ENCODE data around the gene SLC25A46. TPM values are rescaled to one million over a fixed set of nuclear protein-coding genes. Genes with fewer than 3 reads are reported as not detected.

SLC25A46 gene
- total and polyA plus RNA-seq, 7 donors = 25.7 to 71.7 (median 51.6) TPM

GRCh38 chr5:110790673-110791072, 51.9 kb downstream of the SLC25A46 start:
- Histone ChIP-seq H3K4me1 (no peaks in the 10 kb centered on the region), H3K36me3 (no peaks in the 10 kb centered on the region), H3K27ac (no peak overlapping the region), H3K9me3 (peaks cover 0 to 2% (median 0%) of the 10 kb centered on the region in 4 donors), H3K4me3 (no peak overlapping the region), H3K27me3 (no peaks in the 10 kb centered on the region)
- intact Hi-C loops (cut with DNase I) = no loop called here
- no peak for DNase-seq
- 48 to 55% methylated on average over 1 of the region's 1 CpG for whole genome bisulfite sequencing, 2 donors
- TF ChIP-seq, protein P1, sequence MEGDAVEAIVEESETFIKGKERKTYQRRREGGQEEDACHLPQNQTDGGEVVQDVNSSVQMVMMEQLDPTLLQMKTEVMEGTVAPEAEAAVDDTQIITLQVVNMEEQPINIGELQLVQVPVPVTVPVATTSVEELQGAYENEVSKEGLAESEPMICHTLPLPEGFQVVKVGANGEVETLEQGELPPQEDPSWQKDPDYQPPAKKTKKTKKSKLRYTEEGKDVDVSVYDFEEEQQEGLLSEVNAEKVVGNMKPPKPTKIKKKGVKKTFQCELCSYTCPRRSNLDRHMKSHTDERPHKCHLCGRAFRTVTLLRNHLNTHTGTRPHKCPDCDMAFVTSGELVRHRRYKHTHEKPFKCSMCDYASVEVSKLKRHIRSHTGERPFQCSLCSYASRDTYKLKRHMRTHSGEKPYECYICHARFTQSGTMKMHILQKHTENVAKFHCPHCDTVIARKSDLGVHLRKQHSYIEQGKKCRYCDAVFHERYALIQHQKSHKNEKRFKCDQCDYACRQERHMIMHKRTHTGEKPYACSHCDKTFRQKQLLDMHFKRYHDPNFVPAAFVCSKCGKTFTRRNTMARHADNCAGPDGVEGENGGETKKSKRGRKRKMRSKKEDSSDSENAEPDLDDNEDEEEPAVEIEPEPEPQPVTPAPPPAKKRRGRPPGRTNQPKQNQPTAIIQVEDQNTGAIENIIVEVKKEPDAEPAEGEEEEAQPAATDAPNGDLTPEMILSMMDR (IDR thresholded peaks at IDR 0.05) = no peak
- no peak for TF ChIP-seq POLR2AphosphoS5 (IDR thresholded peaks at IDR 0.05)
- no peak for TF ChIP-seq EP300 (IDR thresholded peaks at IDR 0.05)
- TF ChIP-seq POLR2A (IDR thresholded peaks at IDR 0.05) = no peak

- 28 to 61% methylated on average over 1 of the region's 1 CpG for WGBS, 2 donors
- H3K27me3 ChIP-seq = no peaks in the 10 kb centered on the region
- H3K27ac ChIP-seq = no peak overlapping the region
- peaks cover 0 to 12% (median 0%) of the 10 kb centered on the region in 4 donors for H3K9me3 ChIP-seq
- no peak overlapping the region for H3K4me3 ChIP-seq
- intact Hi-C loops (cut with DNase I) = no loop called here
- H3K4me1 ChIP-seq = no peaks in the 10 kb centered on the region
- DNase-seq = no peak
- TF ChIP-seq POLR2AphosphoS5 (IDR thresholded peaks at IDR 0.05) (no peak), POLR2A (IDR thresholded peaks at IDR 0.05) (no peak), EP300 (IDR thresholded peaks at IDR 0.05) (no peak)
- TF ChIP-seq, protein P1 (IDR thresholded peaks at IDR 0.05) = no peak
- no peaks in the 10 kb centered on the region for H3K36me3 ChIP-seq
Observed at GRCh38 chr5:110802998-110803397, 64.2 kb downstream of the SLC25A46 start.

GRCh38 chr5:110803467-110804326, 64.9 kb downstream of the SLC25A46 start:
- Histone ChIP-seq H3K27me3 (no peaks in the 10 kb centered on the region), H3K27ac (no peak overlapping the region), H3K4me3 (no peak overlapping the region), H3K36me3 (no peaks in the 10 kb centered on the region), H3K4me1 (no peaks in the 10 kb centered on the region), H3K9me3 (peaks cover 0 to 12% (median 0%) of the 10 kb centered on the region in 4 donors)
- DNase-seq = no peak
- intact Hi-C loops (cut with DNase I) = no loop called here
- TF ChIP-seq, protein P1 (IDR thresholded peaks at IDR 0.05) = no peak
- TF ChIP-seq POLR2AphosphoS5 (IDR thresholded peaks at IDR 0.05) (no peak), EP300 (IDR thresholded peaks at IDR 0.05) (no peak)
- 72 to 88% methylated on average over 1 of the region's 1 CpG for WGBS, 2 donors

DNA sequence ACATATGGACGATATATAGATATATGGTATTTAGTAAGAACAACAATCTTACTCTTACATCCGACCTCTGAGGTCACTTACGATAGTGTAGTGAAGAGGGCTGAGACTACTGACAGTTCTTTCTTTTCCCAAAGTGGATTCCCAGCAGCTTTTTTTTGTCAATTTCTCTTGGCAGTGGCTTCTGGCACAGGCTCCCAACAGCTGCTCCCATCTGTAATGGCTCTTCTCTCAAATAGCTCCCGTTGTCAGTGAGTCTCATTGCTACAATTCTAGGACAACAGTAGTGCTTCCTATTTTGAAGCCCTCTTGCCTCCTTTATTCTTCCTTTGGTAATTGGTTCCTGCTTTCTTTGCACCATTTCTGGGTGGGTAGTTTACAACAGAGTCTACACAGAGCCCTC, 68.4 kb downstream of the SLC25A46 start:
- peak; percentile 71 for DNase-seq
- H3K4me1 ChIP-seq = no peaks in the 10 kb centered on the region
- no peak overlapping the region for H3K4me3 ChIP-seq
- no peaks in the 10 kb centered on the region for H3K36me3 ChIP-seq
- H3K9me3 ChIP-seq = peaks cover 0 to 12% (median under 1%) of the 10 kb centered on the region in 4 donors
- no peak overlapping the region for H3K27ac ChIP-seq
- intact Hi-C loops (cut with DNase I) = no loop called here
- no peaks in the 10 kb centered on the region for H3K27me3 ChIP-seq
- TF ChIP-seq POLR2AphosphoS5 (IDR thresholded peaks at IDR 0.05) = peak in 3 of 4 donors; percentile 44 to 83 (median 81)
- TF ChIP-seq, protein P1 (IDR thresholded peaks at IDR 0.05) = no peak
- 67 to 72% methylated on average over 4 of the region's 4 CpGs for WGBS, 2 donors
